ENCODE data around the gene FAM9A.
"Not testable (repeated sequence)": the region's sequence is repeated elsewhere in the genome, so short reads cannot be mapped to it uniquely, and the experiment has no call there.

Gene FAM9A

DNA sequence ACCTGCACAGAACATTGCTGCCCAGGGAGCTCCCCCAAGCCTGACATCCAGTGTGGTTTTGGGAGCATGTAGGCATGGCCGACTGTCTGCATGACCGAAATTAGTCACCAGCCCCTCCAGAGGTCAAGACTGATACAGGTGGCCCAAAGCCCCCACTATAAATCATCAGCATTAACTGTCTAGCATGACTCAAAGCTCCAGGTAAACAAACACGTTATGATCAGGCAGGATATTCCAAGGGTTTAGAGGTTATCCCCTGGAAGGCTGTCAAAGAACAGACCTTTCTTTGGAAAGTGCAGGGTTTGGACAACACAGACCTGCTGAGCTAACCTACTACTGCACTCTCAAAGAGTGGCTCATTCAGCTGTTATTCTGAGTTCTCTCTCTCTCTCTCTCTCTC lies 2.1 kb upstream of the FAM9A start:
- no peak for DNase-seq (ENCODE audit: low spot score)

- DNase-seq (ENCODE audit: low spot score), result not testable (repeated sequence)
Measured at GRCh38 chrX:8800351-8800750, 832 bp downstream of the FAM9A start.

DNA sequence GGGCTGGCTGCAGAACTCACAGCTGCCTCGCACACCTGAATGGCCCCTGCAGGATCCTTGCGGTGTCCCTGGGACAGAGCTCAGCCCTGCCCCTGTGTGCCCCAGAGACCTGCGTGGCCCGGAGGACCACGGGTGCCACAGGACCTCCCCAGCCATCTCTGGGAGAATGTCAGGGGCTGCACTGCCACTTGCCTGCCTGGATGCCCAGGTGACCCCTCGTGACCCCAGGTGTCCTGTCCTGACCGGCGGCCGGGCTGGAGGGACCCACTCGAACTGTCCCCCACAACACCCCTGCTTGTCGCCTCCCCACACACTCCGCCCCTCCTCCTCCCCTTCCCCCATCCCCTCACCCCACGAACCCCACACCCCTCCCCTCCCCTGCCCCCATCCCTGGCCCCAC lies 1.9 kb downstream of the FAM9A start:
- DNase-seq (ENCODE audit: low spot score), result not testable (repeated sequence)

GRCh38 chrX:8798702-8799101 lies 2.5 kb downstream of the FAM9A start:
- not testable (repeated sequence) for DNase-seq (ENCODE audit: low spot score)

DNA sequence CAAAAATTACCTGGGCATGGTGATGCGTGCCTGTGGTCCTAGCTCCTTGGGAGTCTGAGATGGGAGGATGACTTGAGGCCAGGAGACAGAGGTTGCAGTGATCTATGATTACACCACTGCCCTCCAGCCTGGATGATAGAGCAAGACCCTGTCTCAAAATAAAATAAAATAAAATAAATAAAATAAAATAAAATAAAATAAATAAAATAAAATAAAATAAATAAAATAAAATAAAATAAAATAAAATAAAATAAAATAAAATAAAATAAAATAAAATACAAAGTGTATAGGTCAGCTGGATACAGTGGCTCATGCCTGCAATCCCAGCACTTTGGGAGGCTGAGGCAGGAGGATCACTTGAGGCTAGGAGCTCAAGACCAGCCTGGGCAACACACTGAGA lies 14.1 kb downstream of the FAM9A start:
- not testable (repeated sequence) for DNase-seq (ENCODE audit: low spot score)

DNA sequence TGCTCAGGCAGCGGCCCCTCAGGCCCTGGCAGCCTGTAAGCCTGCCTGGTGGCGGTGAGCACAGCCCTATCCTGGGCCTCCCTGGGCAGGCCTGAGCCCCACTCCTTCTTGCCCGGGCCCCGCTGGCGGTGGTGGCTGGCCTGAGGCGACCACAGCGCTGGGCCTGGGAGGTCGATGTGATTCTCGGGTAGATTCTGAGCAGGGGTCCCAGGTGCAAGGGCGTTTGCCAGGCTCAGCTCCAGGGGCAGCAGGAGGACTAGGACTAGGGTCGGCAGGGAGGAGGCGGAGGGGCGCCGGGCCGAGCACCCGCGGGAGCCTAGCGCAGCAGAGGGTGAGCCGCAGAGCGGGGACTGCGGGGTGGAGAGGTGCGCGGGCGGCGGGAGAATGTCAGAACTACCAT lies 17.0 kb downstream of the FAM9A start:
- DNase-seq (ENCODE audit: low spot score), result no peak

DNA sequence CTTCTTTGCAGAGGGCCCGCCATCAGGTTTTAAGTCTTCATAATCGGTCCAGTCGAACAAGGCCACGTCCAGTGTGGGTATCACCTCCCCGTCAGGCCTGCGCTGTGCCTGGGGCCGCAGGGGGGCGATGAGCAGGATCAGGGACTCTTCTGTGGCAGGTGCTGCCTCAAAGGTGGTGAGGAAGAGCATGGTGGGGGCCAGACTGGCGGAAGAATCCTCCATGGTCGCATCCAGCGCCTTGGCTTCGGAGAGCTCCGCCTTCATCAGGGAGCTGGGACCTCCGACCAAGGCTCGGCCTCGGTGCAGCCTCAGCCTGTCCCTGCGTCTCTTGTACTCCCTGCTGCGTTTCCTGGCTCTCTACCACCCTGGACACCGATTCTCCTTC lies 17.5 kb downstream of the FAM9A start:
- no peak for DNase-seq (ENCODE audit: low spot score)

DNA sequence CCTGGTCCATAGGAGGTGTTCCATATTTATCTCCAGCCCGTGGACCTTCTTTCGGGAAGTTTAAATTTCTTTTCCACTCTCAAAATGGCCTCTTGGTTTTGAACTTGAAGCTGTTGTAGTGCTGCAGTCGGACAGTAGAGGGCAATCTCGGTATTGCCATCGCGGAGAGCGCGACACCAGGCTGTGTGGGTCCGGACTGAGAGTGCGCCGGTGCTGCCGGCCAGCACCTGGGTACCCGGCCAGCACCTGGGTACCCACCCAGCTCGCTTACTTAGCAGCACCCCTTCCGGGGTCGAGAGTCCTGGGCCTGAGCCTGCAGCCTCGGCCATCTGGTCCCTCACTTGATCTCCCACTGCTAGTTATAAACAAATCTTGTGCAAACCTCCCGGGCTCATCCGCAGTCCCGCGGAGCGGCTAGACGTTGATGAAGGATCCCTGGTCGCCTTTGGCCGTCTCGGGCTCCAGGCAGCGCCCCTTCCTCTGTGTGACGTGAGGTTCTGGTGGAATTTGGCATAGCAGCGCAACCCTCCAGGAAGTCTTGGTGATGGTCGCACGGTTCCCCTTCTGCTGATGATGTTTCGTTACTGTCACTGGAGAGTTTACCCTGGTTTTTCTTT lies 18.0 kb downstream of the FAM9A start:
- DNase-seq (ENCODE audit: low spot score), result no peak

DNA sequence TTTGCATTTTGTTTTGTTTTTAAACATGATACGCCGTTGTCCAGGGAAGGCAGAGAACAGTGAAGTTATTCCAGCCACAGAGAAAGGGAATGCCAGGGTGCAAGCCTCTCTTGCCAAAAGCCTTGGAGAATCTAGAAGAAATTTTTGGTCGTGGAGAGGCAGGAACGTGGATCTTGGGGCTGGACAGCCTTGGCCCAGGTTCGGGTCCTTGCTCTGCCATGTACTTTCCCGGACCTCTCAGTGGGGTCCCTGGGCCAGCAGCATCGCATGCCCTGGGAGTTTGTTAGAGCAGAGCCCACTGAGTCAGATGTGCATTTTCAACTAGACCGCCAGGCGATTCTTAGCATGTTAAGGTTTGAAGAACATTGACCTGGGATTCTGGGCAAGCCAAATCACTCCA lies 18.6 kb downstream of the FAM9A start:
- DNase-seq (ENCODE audit: low spot score), result no peak

- not testable (repeated sequence) for DNase-seq (ENCODE audit: low spot score)
Measured at GRCh38 chrX:8781921-8782320, 19.3 kb downstream of the FAM9A start.

GRCh38 chrX:8773117-8773516 lies 28.1 kb downstream of the FAM9A start:
- no peak for DNase-seq (ENCODE audit: low spot score)

- no peak for DNase-seq (ENCODE audit: low spot score)
Measured at GRCh38 chrX:8760021-8760420, 41.2 kb downstream of the FAM9A start.

DNA sequence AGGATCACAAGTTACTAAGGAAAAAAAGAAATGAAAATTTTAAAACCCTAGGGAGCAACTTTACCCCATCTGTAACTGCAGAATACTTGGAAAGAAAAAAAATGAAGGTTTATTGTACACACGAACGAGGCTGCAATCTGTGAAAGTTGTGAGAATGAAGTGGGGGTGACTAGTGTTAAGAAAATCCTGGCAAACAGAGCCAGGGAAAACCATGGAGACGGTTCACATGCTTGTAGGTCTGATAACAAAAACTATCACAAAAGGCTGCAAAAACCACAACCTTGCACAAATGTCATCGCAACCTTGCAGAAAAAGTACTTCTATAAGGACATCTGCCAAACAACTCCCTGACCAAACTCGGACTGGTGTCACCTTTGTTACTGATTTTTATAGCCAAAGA lies 42.5 kb downstream of the FAM9A start:
- not testable (repeated sequence) for DNase-seq (ENCODE audit: low spot score)

DNA sequence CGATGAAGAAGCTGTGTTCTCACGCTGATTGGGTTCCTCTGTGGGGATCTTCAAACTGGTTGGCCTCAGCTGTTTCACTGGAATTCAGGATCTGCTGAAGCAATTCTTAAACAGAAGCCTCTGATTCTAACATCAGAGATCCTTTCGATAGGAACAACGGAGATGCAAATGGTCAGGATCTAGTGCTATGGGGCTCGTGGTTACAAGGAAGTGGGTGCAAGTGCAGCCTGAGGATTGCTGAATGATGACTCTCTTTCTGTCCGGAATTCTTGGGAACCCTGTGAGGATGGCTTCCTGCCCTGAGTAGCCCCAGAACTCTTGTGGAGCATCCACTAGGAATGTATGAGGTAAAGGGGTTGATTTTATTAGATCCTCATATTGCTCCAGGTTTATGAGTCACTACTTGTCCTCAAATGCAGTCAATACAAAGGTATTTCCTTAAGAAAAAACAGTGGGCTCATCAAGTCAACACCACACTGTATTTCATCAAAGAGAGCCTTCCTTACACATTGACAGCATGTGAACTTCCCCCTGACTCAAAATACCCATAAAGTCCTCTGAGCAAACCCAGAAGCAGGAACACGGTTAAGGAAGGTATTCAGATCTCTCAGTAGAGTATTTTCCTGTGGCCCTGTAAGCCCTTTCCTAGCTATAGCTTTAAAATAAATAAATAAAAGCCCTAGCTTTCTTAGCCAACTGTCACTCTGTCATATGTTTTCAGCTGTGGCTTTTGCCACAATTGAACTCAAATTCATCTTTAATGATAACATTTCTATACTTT lies 43.4 kb downstream of the FAM9A start:
- DNase-seq (ENCODE audit: low spot score), result not testable (repeated sequence)

GRCh38 chrX:8755813-8756212 lies 45.4 kb downstream of the FAM9A start:
- DNase-seq (ENCODE audit: low spot score), result no peak

GRCh38 chrX:8755116-8755515 lies 46.1 kb downstream of the FAM9A start:
- DNase-seq (ENCODE audit: low spot score), result no peak

DNA sequence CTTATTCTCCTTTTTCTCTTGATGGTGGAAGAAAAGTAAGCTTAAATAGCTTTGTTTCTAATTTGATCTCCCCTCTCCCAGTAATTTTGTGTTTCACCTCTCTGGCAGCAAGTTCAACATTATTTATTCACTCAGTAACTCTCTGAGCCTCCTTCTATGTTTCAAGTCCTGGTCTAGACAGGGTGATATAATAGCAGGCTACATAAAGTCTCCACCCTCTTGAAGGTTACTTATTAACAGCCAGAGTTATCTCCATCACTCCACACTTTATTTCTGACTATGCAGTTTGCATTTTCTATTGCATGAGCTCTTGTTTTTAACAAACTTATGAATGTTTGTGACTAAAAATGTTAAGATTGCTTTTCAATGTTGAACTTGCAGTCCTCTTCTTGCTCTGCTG lies 51.5 kb downstream of the FAM9A start:
- DNase-seq (ENCODE audit: low spot score), result no peak

GRCh38 chrX:8748855-8749254 lies 52.3 kb downstream of the FAM9A start:
- no peak for DNase-seq (ENCODE audit: low spot score)

GRCh38 chrX:8743126-8743732 lies 58.0 kb downstream of the FAM9A start:
- peak; percentile 44 for DNase-seq (ENCODE audit: low spot score)

- no peak for DNase-seq (ENCODE audit: low spot score)
Measured at GRCh38 chrX:8741981-8742380, 59.2 kb downstream of the FAM9A start.

All from CD4-positive, alpha-beta T cell treated with Interleukin-6 at 100 ng/mL for 8 hours (primary cell).